ENCODE measurements around the gene MAPK10. TPM values are rescaled to one million over a fixed set of nuclear protein-coding genes. Genes with fewer than 3 reads are reported as not detected.

Gene MAPK10
- total and polyA plus RNA-seq, 2 donors (not counting 3 experiments of a cell fraction or from before 2014, with no cell fraction given): 0.17 TPM; not detected in 1

DNA sequence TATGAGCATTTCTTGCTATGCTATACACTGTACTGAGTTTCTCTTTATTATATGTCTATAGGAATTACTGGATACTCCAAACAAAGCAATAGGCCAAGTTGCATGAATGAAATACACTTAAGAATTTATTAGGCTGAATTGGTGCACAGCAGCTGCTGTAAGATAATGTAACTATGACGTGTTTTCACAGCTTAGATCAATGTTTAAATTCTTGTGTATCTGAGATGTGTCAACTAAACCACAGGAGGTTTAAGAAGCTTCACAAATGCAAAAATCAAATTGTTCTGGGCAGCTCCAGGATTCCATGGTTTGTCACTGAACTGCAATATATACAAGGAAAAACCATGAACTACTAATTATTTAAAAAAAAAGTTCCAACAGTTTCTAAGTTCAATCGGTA lies 156.7 kb downstream of the MAPK10 start:
- dilution Hi-C loops (cut with MboI; ENCODE audit: extremely low pct_ligation_motif_present, low sequenced_read_pairs): no loop called here
- Histone ChIP-seq H3K36me3 (ENCODE audit: control insufficient read depth in 2 of 2, extremely low read depth in 1 of 2, insufficient read depth in 2 of 2, low read length in 2 of 2) (no peaks in the 10 kb centered on the region), H3K4me1 (ENCODE audit: control insufficient read depth, extremely low read depth, insufficient read depth, low read length) (no peaks in the 10 kb centered on the region), H3K79me2 (ENCODE audit: control insufficient read depth, insufficient read depth, low read length) (no peaks in the 10 kb centered on the region), H3K27me3 (ENCODE audit: control insufficient read depth in 2 of 2, insufficient read depth in 2 of 2, low read length in 2 of 2) (no peaks in the 10 kb centered on the region), H3K4me3 (replicated peaks in 1 of 3; ENCODE audit: insufficient read depth in 1 of 3, low read depth in 1 of 3, low read length in 3 of 3) (no peak overlapping the region), H4K20me1 (replicated peaks; ENCODE audit: control insufficient read depth, extremely low read depth, insufficient read depth, low read length) (no peaks in the 10 kb centered on the region), H3K9ac (replicated peaks; ENCODE audit: extremely low read depth, insufficient read depth, low read length) (no peak overlapping the region), H3K9me1 (replicated peaks; ENCODE audit: control insufficient read depth, extremely low read depth, insufficient read depth, low read length) (no peaks in the 10 kb centered on the region), H3K27ac (ENCODE audit: insufficient read depth, low read depth, low read length) (no peak overlapping the region), H3K9me3 (replicated peaks; ENCODE audit: control insufficient read depth, insufficient read depth, low read length) (no peaks in the 10 kb centered on the region), H3K4me2 (ENCODE audit: insufficient read depth, low read length) (no peak overlapping the region), H2AFZ (ENCODE audit: low read depth, low read length) (no peak overlapping the region)
- TF ChIP-seq EZH2 (IDR thresholded peaks at IDR 0.05; ENCODE audit: borderline replicate concordance, low read depth, low read length, severe bottlenecking): no peak
- TF ChIP-seq POLR2A (IDR thresholded peaks at IDR 0.05; ENCODE audit: low read depth, low read length): no peak
- no peak for TF ChIP-seq MYC (IDR thresholded peaks at IDR 0.05; ENCODE audit: low read depth, low read length)
- TF ChIP-seq GATA2 (IDR thresholded peaks at IDR 0.05; ENCODE audit: insufficient read depth, insufficient read length, low read depth, low read length): no peak
- no peak for TF ChIP-seq JUN (IDR thresholded peaks at IDR 0.05; ENCODE audit: borderline replicate concordance, insufficient read depth, insufficient read length, low read depth)
- no peak for TF ChIP-seq POLR2AphosphoS5 (IDR thresholded peaks at IDR 0.05; ENCODE audit: insufficient read depth, low read depth, low read length)
- no peak for TF ChIP-seq CTCF (IDR thresholded peaks at IDR 0.05; ENCODE audit: extremely low read depth in 1 of 2, insufficient read depth in 1 of 2, low read depth in 1 of 2, low read length in 2 of 2)
- no peak for TF ChIP-seq MAX (IDR thresholded peaks at IDR 0.05; ENCODE audit: insufficient read depth, insufficient read length)
- TF ChIP-seq FOS (IDR thresholded peaks at IDR 0.05; ENCODE audit: borderline replicate concordance, insufficient read depth, low read length): no peak
- DNase-seq (ENCODE audit: low read depth, low spot score): no peak
- ChIA-PET POLR2A (no interaction called here), CTCF (no interaction called here)
- no TSS peak for BruUV-seq (replicated peaks)
- intact Hi-C loops (cut with micrococcal nuclease): no loop called here
- FAIRE-seq: no peak

Measured in endothelial cell of umbilical vein (primary cell).